Measurements from ENCODE around the gene ZNF709.
"Not testable (repeated sequence)": the region's sequence is repeated elsewhere in the genome, so short reads cannot be mapped to it uniquely, and the experiment has no call there.

Gene ZNF709

DNA sequence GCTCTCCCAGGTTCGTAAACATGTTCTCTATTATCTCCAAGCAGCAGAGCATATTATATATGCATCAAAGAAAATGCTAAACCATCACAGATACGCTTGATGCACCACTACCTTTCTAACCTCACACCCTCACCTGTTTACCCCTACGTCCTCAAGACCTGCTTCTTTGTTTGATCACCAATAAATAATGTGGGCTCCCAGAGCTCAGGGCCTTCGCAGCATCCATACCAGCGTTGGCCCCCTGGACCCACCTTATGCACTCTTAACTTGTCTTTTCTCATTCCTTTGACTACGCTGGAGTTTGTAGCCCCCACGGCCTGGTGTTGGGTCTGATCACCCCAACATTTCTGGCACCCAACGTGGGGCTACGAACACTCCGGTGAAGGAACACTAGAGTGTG lies 33.8 kb downstream of the ZNF709 start:
- DNase-seq (ENCODE audit: low spot score), result no peak

DNA sequence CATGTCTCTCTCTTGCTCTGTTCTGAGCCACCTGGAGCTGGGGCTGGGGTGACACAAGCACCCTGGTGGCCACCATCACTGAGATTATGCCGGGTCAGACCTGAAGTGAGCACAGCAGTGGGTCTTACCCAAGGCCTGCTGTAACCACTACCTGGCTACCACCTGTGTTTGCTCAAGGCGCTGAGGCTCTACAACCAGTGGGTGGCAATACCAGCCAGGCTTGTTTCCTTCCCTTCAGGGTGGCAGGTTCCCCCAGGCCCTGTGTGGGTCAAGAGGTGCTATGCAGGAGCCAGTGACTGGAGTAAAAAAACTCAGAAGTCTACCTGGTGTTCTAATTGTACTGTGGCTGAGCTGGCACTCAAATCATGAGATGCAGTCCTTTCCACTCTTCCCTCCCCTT lies 35.8 kb downstream of the ZNF709 start:
- DNase-seq (ENCODE audit: low spot score), result no peak

DNA sequence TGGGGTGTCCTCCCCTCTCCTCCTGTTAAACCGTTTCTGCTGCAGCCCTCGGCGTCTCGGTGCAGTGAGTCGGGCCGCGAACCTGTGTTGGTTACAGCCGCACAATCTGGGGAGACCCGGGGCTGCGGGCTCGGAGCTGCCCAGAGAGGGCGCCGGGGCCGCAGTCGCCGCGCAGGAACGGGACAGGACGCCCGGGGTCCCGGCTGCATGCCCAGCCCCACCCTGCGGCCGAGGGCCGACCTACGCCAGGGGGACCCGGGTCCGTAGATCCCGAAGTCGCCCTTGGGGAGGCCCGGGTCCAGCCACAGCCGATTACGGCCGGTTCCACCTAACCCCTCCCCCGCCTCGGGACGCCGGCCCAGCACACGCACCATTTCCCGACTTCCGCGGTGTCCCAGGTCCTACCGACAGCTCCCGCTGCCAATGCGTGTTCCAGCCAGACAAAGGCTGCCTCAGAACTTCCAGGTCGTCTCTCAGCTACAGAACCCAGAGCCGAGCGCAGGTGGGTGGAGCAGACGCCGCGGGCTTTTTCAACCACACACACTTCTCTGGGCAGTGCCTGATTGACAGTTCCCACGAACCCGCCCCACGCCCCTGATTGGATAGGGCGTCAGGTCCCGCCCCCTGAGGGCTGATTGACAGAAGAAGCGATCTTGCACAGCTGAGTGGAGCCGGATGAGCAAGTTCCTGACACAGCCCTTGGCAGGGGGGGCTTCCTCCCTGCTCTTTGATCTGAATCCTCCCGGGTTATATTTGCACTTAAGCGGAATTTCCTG lies 43.9 kb downstream of the ZNF709 start, which contains the start of gene ZNF443:
ZNF443 (minus strand) TSS at position 481 of the 776 bp plus-strand sequence; CDS start at position 374, 107 bp downstream.
- DNase-seq (ENCODE audit: low spot score), result peak; percentile 93

DNA sequence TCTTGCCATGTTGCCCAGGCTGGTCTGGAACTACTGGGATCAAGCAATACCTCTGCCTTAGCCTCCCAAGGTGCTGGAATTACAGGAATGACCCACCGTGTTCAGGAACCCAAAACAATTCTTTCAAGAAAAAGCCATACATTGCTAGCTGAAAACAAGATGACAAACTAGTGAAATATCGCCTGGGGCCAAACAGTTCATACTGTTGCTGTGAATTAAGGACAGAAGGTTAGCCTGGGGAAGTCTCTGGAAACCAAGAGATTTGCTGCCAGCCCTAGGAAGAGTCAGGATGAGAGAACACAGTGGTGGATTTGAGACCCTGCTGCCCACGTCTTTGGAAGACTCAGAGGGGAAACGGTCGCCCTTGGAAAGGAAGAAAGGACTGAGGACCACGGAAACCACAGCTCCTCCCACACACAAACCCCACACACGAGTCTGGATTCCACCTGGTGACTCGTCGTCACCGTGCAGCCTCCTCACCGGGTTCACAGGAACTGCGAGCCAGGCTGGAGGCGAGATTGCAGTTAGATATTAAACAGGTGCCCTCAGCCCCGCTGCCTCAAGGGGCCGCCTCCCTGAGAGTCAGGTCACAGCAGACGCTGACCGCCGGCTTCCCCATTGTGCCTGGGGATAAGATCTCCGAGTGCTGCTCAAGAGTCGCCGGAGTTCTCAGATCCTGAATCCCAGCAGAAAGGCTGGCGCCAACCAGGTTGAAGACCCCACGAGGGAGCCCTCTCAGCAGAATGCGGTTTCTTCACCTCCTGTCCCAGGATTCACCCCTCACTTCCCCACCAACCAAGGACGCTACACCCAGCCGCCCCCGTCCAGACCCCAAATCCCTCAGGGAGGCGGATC lies 44.7 kb downstream of the ZNF709 start:
- DNase-seq (ENCODE audit: low spot score), result not testable (repeated sequence)

DNA sequence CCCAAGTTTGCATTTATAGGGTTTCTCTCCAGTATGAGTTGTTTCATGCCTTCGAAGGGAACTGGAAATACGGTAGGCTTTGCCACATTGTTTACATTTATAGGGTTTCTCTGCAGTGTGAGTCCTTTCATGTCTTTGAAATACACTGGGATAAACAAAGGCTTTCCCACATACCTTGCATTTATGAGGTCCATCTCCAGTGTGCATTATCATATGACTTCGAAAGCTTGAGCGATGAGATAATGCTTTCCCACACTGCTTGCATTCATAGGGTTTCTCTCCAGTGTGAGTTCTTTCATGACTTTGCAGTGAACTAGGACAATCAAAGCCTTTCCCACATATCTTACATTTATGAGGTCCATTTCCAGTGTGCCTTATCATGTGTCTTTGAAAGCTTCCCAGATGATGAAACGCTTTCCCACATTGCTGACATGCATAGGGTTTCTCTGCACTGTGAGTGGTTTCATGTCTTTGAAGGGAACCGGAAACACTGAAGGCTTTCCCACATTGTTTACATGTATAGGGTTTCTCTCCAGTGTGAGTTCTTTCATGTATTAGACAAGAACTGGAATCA lies 53.8 kb downstream of the ZNF709 start:
- DNase-seq (ENCODE audit: low spot score), result not testable (repeated sequence)

DNA sequence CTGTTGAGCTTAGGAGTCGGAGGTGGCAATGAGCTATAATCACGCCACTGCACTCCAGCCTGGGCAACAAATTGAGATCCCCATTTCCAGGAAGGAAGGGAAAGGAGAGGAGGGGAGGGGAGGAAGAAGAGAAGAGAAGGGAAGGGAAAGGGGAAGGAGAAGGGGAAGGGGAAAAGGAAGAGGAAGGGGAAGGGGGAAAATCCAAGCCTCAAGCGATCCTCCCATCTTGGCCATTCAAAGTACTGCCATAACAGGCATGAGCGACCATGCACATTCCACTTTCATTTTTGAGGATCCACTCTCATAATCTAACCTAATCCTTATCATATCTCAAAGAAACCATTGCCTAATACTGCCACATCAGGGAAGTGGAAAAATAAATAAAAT lies 58.7 kb downstream of the ZNF709 start:
- DNase-seq (ENCODE audit: low spot score), result no peak

DNA sequence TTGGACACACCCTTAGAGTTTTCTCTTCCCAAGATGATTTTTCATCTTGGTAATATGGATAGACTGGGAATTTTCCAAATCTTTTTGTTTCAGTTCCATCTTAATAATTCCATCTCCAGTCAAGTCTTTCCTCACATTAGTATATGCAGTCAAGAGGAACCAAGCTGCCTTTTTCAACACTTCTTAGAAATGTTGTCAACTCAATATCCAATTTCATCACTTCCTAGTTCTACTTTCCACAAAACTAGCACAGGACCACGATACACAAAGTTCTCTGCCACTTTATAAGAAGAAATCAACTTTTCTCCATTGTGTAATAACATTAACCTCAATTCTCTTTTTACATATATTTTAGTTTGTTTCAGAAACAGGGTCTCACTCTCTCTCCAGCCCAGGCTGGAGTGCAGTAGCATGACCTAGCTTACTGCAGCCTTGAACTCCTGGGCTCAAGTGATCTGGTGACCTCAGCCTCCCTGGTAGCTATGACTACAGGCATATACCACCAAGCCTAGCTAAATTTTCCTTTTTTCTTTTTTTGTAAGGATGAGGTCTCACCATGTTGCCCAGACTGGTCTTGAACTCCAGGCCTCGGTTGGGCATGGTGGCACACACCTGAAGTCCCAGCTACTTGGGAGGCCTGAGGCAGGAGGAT lies 59.3 kb downstream of the ZNF709 start:
- no peak for DNase-seq (ENCODE audit: low spot score)

DNA sequence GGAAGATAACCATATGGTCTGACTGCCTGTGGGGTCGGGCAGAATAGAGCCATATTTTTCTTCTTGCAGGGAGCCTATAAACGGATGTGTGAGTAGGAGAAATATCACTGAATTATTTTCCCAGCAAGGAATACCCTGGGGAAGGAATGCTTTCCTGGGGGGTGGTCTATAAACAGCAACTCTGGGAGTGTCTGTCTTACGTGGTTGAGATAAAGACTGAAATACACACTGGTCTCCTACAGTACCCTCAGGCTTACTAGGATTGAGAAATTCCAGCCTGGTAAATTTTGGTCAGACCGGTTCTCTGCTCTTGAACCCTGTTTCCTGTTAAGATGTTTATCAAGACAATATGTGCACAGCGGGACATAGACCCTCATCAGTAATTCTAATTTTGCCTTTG lies 67.3 kb downstream of the ZNF709 start:
- not testable (repeated sequence) for DNase-seq (ENCODE audit: low spot score)

DNA sequence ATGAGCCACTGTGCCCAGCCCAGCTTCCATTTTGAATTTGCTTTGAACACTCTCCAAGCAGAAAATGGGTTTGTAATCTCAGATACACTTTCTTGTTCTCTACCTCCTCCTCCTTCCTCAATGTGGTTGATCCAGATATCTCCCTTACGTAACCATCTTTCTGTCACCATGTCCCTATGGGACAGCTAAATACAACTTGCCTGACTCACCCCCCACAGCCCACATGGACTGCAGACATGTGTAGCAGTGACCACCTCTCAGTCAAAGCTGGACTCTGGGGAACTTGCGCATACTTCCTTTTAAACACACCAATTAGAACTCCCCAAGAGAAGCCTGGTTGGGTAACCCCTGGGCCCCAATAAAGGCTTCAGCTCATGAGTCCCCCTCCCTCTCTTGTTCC lies 72.7 kb downstream of the ZNF709 start:
- DNase-seq (ENCODE audit: low spot score), result no peak

Measured in germinal center (tissue), 1 donor.